HG03521 (cell line): ENCODE measurements around the gene HOXB3.

ENCODE experiments used
- ATAC-seq: cut with Tn5 transposase; IDR thresholded peaks from one replicate; pipeline ENCODE4 v1.9.1; 2021; ENCODE audit warnings: mild to moderate bottlenecking, moderate library complexity; ENCODE audit not compliant: unreplicated experiment

HOXB3 gene

GRCh38 chr17:48626245-48627117 lies 36.4 kb upstream of the HOXB3 start, which contains the start of gene HOXB9:
Gene HOXB9, minus strand, starts transcription at chr17:48626358. Its CDS starts 89 bp downstream, at chr17:48626269.
- no peak for ATAC-seq

GRCh38 chr17:48625495-48626244 lies 35.6 kb upstream of the HOXB3 start:
- no peak for ATAC-seq

- no peak for ATAC-seq
Measured at GRCh38 chr17:48624544-48625494, 34.8 kb upstream of the HOXB3 start.

- ATAC-seq: no peak
Measured at GRCh38 chr17:48624118-48624517, 34.1 kb upstream of the HOXB3 start.

- ATAC-seq: no peak
Measured at GRCh38 chr17:48623583-48623982, 33.5 kb upstream of the HOXB3 start.

- ATAC-seq: no peak
Measured at GRCh38 chr17:48622857-48623256, 32.8 kb upstream of the HOXB3 start.

- ATAC-seq: no peak
Measured at GRCh38 chr17:48621410-48622392, 31.7 kb upstream of the HOXB3 start.

- ATAC-seq: no peak
Measured at GRCh38 chr17:48620461-48621139, 30.6 kb upstream of the HOXB3 start.

- no peak for ATAC-seq
Measured at GRCh38 chr17:48619826-48620449, 29.9 kb upstream of the HOXB3 start.

- ATAC-seq: no peak
Measured at GRCh38 chr17:48618256-48618896, 28.3 kb upstream of the HOXB3 start.

- no peak for ATAC-seq
Measured at GRCh38 chr17:48617471-48618255, 27.6 kb upstream of the HOXB3 start.

GRCh38 chr17:48616717-48617470 lies 26.9 kb upstream of the HOXB3 start:
- no peak for ATAC-seq

- no peak for ATAC-seq
Measured at GRCh38 chr17:48615963-48616716, 26.1 kb upstream of the HOXB3 start.

- ATAC-seq: no peak
Measured at GRCh38 chr17:48615047-48615962, 25.3 kb upstream of the HOXB3 start, which contains the start of gene HOXB8. Gene HOXB8, minus strand, starts transcription at chr17:48615292. Its CDS starts 588 bp downstream, at chr17:48614704.
